WERI-Rb-1 (cell line): ENCODE data around the gene SELENOI.

Source experiments
- DNase-seq: peaks from one replicate; pipeline ENCODE4 v3.0.0-alpha.2; 2020
- H3K27ac ChIP-seq: fragments of 250-450 bp; sonication (Bioruptor Pico); 2 replicates; pipeline ENCODE4 v1.5.1; 2020; ENCODE audit warnings: mild to moderate bottlenecking, moderate library complexity
- H3K27me3 ChIP-seq: fragments of 250-450 bp; sonication (Bioruptor Pico); 2 replicates; pipeline ENCODE4 v1.5.1; 2021; ENCODE audit warnings: mild to moderate bottlenecking, low read depth, moderate library complexity; ENCODE audit not compliant: insufficient read depth, severe bottlenecking
- H3K36me3 ChIP-seq: fragments of 250-450 bp; sonication (Bioruptor Pico); 2 replicates; pipeline ENCODE4 v1.5.1; 2020; ENCODE audit warnings: mild to moderate bottlenecking, moderate library complexity
- H3K4me3 ChIP-seq: 2 replicates; pipeline ENCODE4 v1.5.1; 2011; ENCODE audit warnings: low read depth, mild to moderate bottlenecking, control low read depth, low read length
- H3K9me3 ChIP-seq: fragments of 250-450 bp; sonication (Bioruptor Pico); 2 replicates; pipeline ENCODE4 v1.5.1; 2021; ENCODE audit warnings: mild to moderate bottlenecking, moderate library complexity; ENCODE audit not compliant: severe bottlenecking
- CTCF ChIP-seq: IDR thresholded peaks from 2 replicates; pipeline ENCODE4 v1.5.1; 2011; ENCODE audit warnings: low read depth, mild to moderate bottlenecking, control low read depth, inconsistent platforms, low read length

The SELENOI gene

GRCh38 chr2:26345545-26346453, at the start of gene SELENOI:
Gene SELENOI (plus strand): TSS chr2:26346143. CDS start chr2:26346233, 90 bp downstream.
- H3K36me3 ChIP-seq = peaks cover 8% of the 10 kb centered on the region
- H3K4me3 ChIP-seq = peak within 1 kb of the TSS; percentile 78
- TF ChIP-seq CTCF = no peak
- H3K9me3 ChIP-seq = no peaks in the 10 kb centered on the region
- DNase-seq = peak; percentile 100
- no peaks in the 10 kb centered on the region for H3K27me3 ChIP-seq
- peak within 1 kb of the TSS; percentile 86 for H3K27ac ChIP-seq

DNA sequence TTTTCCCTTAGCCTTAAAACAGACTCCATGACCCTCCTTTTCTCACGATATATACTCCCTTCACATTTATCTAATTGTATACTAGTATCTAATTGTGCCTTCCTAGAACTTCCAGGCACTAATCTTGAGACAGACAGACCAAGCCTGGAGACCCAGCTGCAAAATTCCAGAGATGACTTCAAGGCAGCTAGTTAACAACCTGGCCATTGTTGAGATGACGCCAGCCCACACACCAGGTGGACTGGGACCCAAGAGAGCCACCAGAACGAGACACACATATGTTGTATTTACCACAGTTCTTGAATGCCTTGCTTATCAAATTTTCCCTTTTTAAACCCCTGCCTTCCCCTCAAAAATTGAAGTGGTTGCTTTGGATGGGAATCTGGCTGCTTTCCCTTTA, 48.9 kb upstream of the SELENOI start:
- no peak for DNase-seq
- no peaks in the 10 kb centered on the region for H3K9me3 ChIP-seq
- H3K27me3 ChIP-seq = peaks cover 14% of the 10 kb centered on the region
- no peak overlapping the region for H3K4me3 ChIP-seq
- no peak for TF ChIP-seq CTCF
- H3K36me3 ChIP-seq = no peaks in the 10 kb centered on the region
- H3K27ac ChIP-seq = no peak overlapping the region

- no peak overlapping the region for H3K27ac ChIP-seq
- no peaks in the 10 kb centered on the region for H3K36me3 ChIP-seq
- peaks cover 14% of the 10 kb centered on the region for H3K27me3 ChIP-seq
- H3K4me3 ChIP-seq = peak overlapping the region; percentile 36
- no peaks in the 10 kb centered on the region for H3K9me3 ChIP-seq
- no peak for TF ChIP-seq CTCF
- DNase-seq = peak; percentile 50
These were observed 47.7 kb upstream of the SELENOI start for GRCh38 chr2:26298286-26298637.

DNA sequence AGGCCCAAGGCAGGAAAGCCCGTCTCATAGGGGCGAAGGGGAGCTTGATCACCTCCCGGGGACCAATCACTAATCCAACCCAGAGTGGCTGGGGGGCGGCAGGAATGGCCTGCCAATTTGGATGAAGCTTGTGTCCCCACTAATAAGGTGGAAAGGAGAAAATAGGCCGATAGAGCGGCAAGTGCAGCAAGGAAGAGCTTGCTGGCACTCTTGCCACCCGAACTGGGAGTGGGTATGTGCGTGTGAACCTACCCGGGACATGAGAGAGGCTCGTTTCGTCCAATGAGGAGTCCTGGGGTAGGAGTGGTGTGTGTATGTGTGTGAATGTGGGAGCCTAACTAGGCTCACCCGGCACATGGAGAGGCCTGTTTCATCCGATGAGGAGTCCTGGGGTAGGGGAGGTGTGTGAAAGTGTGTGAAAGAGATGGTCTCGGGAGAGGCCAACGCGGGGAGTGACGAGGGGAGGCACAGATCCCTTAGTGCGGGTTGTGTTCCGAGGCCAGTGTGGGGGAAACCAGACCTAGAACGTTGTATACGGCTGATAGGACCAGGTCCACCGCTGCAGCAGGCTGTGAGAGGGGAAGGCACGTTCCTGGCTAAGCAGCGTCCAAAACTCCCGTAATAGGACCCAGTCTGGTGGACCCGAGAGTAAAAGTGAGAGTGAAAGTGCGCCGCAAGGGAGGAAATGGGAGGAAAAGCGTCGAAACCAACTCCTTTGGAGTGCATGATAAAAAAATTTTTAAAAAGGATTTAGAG, 47.1 kb upstream of the SELENOI start:
- Histone ChIP-seq H3K36me3 (no peaks in the 10 kb centered on the region), H3K27ac (no peak overlapping the region), H3K4me3 (peak overlapping the region; percentile 36), H3K9me3 (no peaks in the 10 kb centered on the region), H3K27me3 (peaks cover 14% of the 10 kb centered on the region)
- TF ChIP-seq CTCF = no peak
- no peak for DNase-seq

DNA sequence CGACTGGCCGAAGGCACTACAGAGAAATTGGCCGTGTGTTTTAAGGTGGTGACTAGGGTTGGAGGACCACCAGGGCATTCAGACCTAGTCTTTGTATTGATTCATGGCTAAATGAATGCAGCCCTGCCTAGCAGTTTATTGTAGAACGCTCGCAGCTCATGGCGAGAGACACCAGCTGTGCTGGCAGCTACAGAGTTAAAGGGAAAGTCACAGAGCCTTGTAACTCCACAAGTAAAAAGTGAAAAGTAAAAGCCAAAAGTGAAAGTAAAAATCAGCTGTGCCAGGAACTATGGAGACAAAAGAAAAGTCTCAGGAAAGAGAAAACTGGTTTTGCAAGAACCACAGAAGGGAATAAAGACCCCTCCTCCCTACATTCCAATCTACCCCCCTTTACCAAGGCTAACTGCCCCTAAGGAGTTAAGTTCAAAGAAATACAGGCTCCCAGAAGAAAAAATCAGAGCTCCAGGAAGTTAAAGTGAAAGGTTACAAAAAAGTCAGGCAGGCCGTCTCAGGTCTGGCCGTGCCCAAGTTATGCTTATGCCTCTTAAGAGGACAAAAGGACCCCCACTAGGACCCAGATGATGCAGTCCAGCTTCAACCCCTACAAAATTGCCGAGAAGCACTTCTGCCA, 46.4 kb upstream of the SELENOI start:
- no peaks in the 10 kb centered on the region for H3K9me3 ChIP-seq
- no peak for TF ChIP-seq CTCF
- DNase-seq = no peak
- H3K36me3 ChIP-seq = no peaks in the 10 kb centered on the region
- H3K27ac ChIP-seq = no peak overlapping the region
- H3K4me3 ChIP-seq = peak overlapping the region; percentile 36
- H3K27me3 ChIP-seq = peaks cover 14% of the 10 kb centered on the region
